Kidney (tissue), 14 donors: ENCODE data around the gene LCOR. TPM values are rescaled to one million over a fixed set of nuclear protein-coding genes. Genes with fewer than 3 reads are reported as not detected.

Source experiments
- DNase-seq, 5 donors: peaks; one replicate each; pipeline ENCODE4 v3.0.0-alpha.2; 2013 to 2020
- FAIRE-seq: peaks from 2 replicates; lab custom pipeline; 2012; peaks lifted over from hg19 to GRCh38; lab: Jason Lieb, UNC
- H3K27ac ChIP-seq, 2 donors: one replicate each; pipeline ENCODE4 v1.7.0; 2013; ENCODE audit warnings: low read depth in 2 of 2, low read length in 2 of 2, inconsistent platforms in 1 of 2
- H3K27me3 ChIP-seq: one replicate; pipeline ENCODE4 v1.7.1; 2013; ENCODE audit warnings: low read length, inconsistent platforms; ENCODE audit not compliant: control insufficient read depth, insufficient read depth
- H3K36me3 ChIP-seq, 3 donors: one replicate each; pipeline versions ENCODE4 v1.7.0 to v1.7.1; 2013; ENCODE audit warnings: low read length in 3 of 3, control low read depth in 1 of 3, inconsistent platforms in 1 of 3; ENCODE audit not compliant: insufficient read depth in 3 of 3, control insufficient read depth in 2 of 3
- H3K4me1 ChIP-seq, 3 donors: one replicate each; pipeline versions ENCODE4 v1.7.0 to v1.7.1; 2013; ENCODE audit warnings: low read length in 3 of 3, inconsistent platforms in 1 of 3, low read depth in 1 of 3; ENCODE audit not compliant: control insufficient read depth in 2 of 3, insufficient read depth in 2 of 3
- H3K4me3 ChIP-seq, 3 donors: one replicate each; pipeline versions ENCODE4 v1.7.0 to v1.8.1; 2013; ENCODE audit warnings: low read length in 3 of 3, control low read depth in 1 of 3, inconsistent platforms in 1 of 3
- H3K9ac ChIP-seq, 3 donors: one replicate each; pipeline versions ENCODE4 v1.7.0 to v1.7.1; 2013; ENCODE audit warnings: low read length in 3 of 3, control low read depth in 1 of 3, inconsistent platforms in 1 of 3
- H3K9me3 ChIP-seq, 3 donors: one replicate each; pipeline versions ENCODE4 v1.7.0 to v1.7.1; 2013; ENCODE audit warnings: low read length in 3 of 3, control low read depth in 1 of 3, inconsistent platforms in 1 of 3; ENCODE audit not compliant: control insufficient read depth in 2 of 3, insufficient read depth in 1 of 3
- CTCF ChIP-seq: IDR thresholded peaks from 3 replicates; pipeline ENCODE4 v1.5.1; 2012; ENCODE audit warnings: mild to moderate bottlenecking, moderate library complexity, borderline replicate concordance; ENCODE audit not compliant: insufficient read depth; ENCODE audit errors: extremely low read depth
- intact Hi-C: fragments of 100-400 bp; cut with DNase I; formaldehyde crosslinking; loops from one replicate; pipeline ENCODE4 v1.11.1; 2022
- polyA plus RNA-seq: library from polyadenylated mRNA; stranded (reverse); fragments of 350-450 nt; fragmentation: Illumina TruSeq; extraction: RNeasy Lipid Tissue Mini Kit (QIAGEN cat#74804); gene quantifications from one replicate; pipeline ENCODE4 v1.2.3, GENCODE V29; 2014; ENCODE audit warnings: low read depth, low replicate concordance; ENCODE audit not compliant: insufficient read depth
- total RNA-seq: library from RNA; stranded (reverse); fragmentation: NEBNext Ultra II Directional; extraction: Animal tissue kit (Norgen Biotek cat#: 25700); gene quantifications from one replicate; pipeline ENCODE4 v1.2.1, GENCODE V29; 2021
- donor health status: control.
- donor health status: control.
- donor health status: control.
- donor health status: control.
- donor health status: control.
- donor health status: DM: yes; HTN: yes; CAD: no.
- donor health status: Normal renal cell carcinoma (clear cell type).

LCOR gene
- total and polyA plus RNA-seq, 2 donors from 2014 or later: 2.8 to 48.5 TPM

- DNase-seq (no peak), FAIRE-seq (no peak)
- intact Hi-C loops: no loop called here
- Histone ChIP-seq H3K9me3 (no peaks in the 10 kb centered on the region), H3K4me3 (no peak overlapping the region), H3K27ac (no peak overlapping the region), H3K36me3 (peaks cover 0 to 4% (median 3%) of the 10 kb centered on the region in 3 donors), H3K27me3 (no peaks in the 10 kb centered on the region), H3K9ac (no peak overlapping the region), H3K4me1 (no peaks in the 10 kb centered on the region)
- TF ChIP-seq CTCF: no peak
Measured at GRCh38 chr10:96917628-96918027, 85.5 kb downstream of the LCOR start.

GRCh38 chr10:96918214-96919002 lies 86.3 kb downstream of the LCOR start:
- H3K9ac ChIP-seq: no peak overlapping the region
- no peaks in the 10 kb centered on the region for H3K9me3 ChIP-seq
- DNase-seq (no peak), FAIRE-seq (no peak)
- no peak for TF ChIP-seq CTCF
- H3K36me3 ChIP-seq: peaks cover 0 to 4% (median 3%) of the 10 kb centered on the region in 3 donors
- no peaks in the 10 kb centered on the region for H3K27me3 ChIP-seq
- H3K4me3 ChIP-seq: no peak overlapping the region
- H3K4me1 ChIP-seq: no peaks in the 10 kb centered on the region
- no peak overlapping the region for H3K27ac ChIP-seq
- intact Hi-C loops: no loop called here

GRCh38 chr10:96919785-96920430 lies 87.8 kb downstream of the LCOR start:
- Histone ChIP-seq H3K4me3 (no peak overlapping the region), H3K27me3 (no peaks in the 10 kb centered on the region), H3K4me1 (no peaks in the 10 kb centered on the region), H3K9me3 (no peaks in the 10 kb centered on the region), H3K27ac (no peak overlapping the region), H3K36me3 (peaks cover 0 to 1% (median 0%) of the 10 kb centered on the region in 3 donors), H3K9ac (no peak overlapping the region)
- no peak for TF ChIP-seq CTCF
- intact Hi-C loops: no loop called here
- DNase-seq (no peak), FAIRE-seq (no peak)
